Neural cell (in vitro differentiated cells): ENCODE data around the gene ZNF837. TPM values are rescaled to one million over a fixed set of nuclear protein-coding genes. Genes with fewer than 3 reads are reported as not detected.

Experiments
- H2AFZ ChIP-seq: fragments of 200-600, 300-800 bp; sonication (generic), shearing (Covaris generic); 2 replicates; pipeline ENCODE4 v1.6.0; 2014; ENCODE audit warnings: low read depth, mild to moderate bottlenecking, antibody characterized with exemption, low read length, moderate library complexity
- H3F3A ChIP-seq: fragments of 200-600 bp; shearing (Covaris generic); 2 replicates; pipeline ENCODE4 v1.6.1; 2016; ENCODE audit warnings: mild to moderate bottlenecking, moderate library complexity, mixed read lengths, antibody characterized with exemption, low read length; ENCODE audit not compliant: insufficient read depth, poor library complexity, severe bottlenecking
- H3K27ac ChIP-seq: fragments of 200-600, 300-800 bp; sonication (generic), shearing (Covaris generic); 2 replicates; pipeline ENCODE4 v1.5.1; 2014; ENCODE audit warnings: mild to moderate bottlenecking, low read length, moderate library complexity
- H3K27me3 ChIP-seq: fragments of 300-800, 200-600 bp; sonication (generic), shearing (Covaris generic); 2 replicates; pipeline ENCODE4 v1.6.0; 2014; ENCODE audit warnings: mild to moderate bottlenecking, low read depth, low read length, moderate library complexity; ENCODE audit not compliant: insufficient read depth
- H3K36me3 ChIP-seq: fragments of 300-800, 200-600 bp; sonication (generic), shearing (Covaris generic); 2 replicates; pipeline ENCODE4 v1.5.1; 2014; ENCODE audit warnings: mild to moderate bottlenecking, antibody characterized with exemption, low read length, moderate library complexity; ENCODE audit not compliant: insufficient read depth
- H3K4me2 ChIP-seq: fragments of 300-800, 200-600 bp; sonication (generic), shearing (Covaris generic); 2 replicates; pipeline ENCODE4 v1.6.0; 2014; ENCODE audit warnings: mild to moderate bottlenecking, low read length
- H3K4me3 ChIP-seq: fragments of 300-800, 200-600 bp; sonication (generic), shearing (Covaris generic); 2 replicates; pipeline ENCODE4 v1.5.1; 2014; ENCODE audit warnings: mild to moderate bottlenecking, low read length, moderate library complexity
- H3K79me2 ChIP-seq: fragments of 200-600 bp; shearing (Covaris generic); replicated peaks from 2 replicates; pipeline ENCODE4 v1.6.0; 2014; ENCODE audit warnings: mild to moderate bottlenecking, low read length, moderate library complexity; ENCODE audit not compliant: insufficient read depth
- H3K9ac ChIP-seq: fragments of 300-800, 200-600 bp; sonication (generic), shearing (Covaris generic); 2 replicates; pipeline ENCODE4 v1.6.1; 2016; ENCODE audit warnings: mild to moderate bottlenecking, low read length, mixed read lengths
- H3K9me2 ChIP-seq: fragments of 200-600 bp; shearing (Covaris generic); 2 replicates; pipeline ENCODE4 v1.6.1; 2016; ENCODE audit warnings: mild to moderate bottlenecking, low read length, mixed read lengths; ENCODE audit not compliant: insufficient read depth
- H3K9me3 ChIP-seq: fragments of 200-600, 300-800 bp; sonication (generic), shearing (Covaris generic); 2 replicates; pipeline ENCODE4 v1.6.1; 2016; ENCODE audit warnings: mild to moderate bottlenecking, mixed run types, low read length, moderate library complexity, mixed read lengths
- H4K20me1 ChIP-seq: fragments of 200-600 bp; shearing (Covaris generic); 2 replicates; pipeline ENCODE4 v1.6.1; 2016; ENCODE audit warnings: mild to moderate bottlenecking, mixed run types; ENCODE audit not compliant: insufficient read depth
- EP300 ChIP-seq: fragments of 450-650 bp; conservative IDR thresholded peaks from 2 replicates; pipeline ENCODE4 v1.6.1; 2014; ENCODE audit warnings: antibody characterized with exemption, mild to moderate bottlenecking, moderate library complexity; ENCODE audit not compliant: poor library complexity, severe bottlenecking
- EZH2 ChIP-seq: fragments of 200-600, 300-800 bp; shearing (Covaris generic), sonication (generic); IDR thresholded peaks from 2 replicates; pipeline ENCODE4 v1.6.1; 2014; ENCODE audit warnings: antibody characterized with exemption, low read length, borderline replicate concordance, mild to moderate bottlenecking; ENCODE audit not compliant: insufficient read depth, poor library complexity, severe bottlenecking
- MXI1 ChIP-seq: fragments of 450-650 bp; conservative IDR thresholded peaks from 2 replicates; pipeline ENCODE4 v1.6.1; 2014; ENCODE audit warnings: antibody characterized with exemption, mild to moderate bottlenecking; ENCODE audit not compliant: poor library complexity, severe bottlenecking
- POLR2AphosphoS5 ChIP-seq: IDR thresholded peaks from 2 replicates; pipeline ENCODE4 v1.6.1; 2012
- RAD21 ChIP-seq: fragments of 450-650 bp; conservative IDR thresholded peaks from 2 replicates; pipeline ENCODE4 v1.6.1; 2014; ENCODE audit warnings: antibody characterized with exemption, mild to moderate bottlenecking, moderate library complexity
- SMC3 ChIP-seq: fragments of 450-650 bp; conservative IDR thresholded peaks from 2 replicates; pipeline ENCODE4 v1.6.1; 2014; ENCODE audit warnings: antibody characterized with exemption, mild to moderate bottlenecking, moderate library complexity; ENCODE audit not compliant: poor library complexity
- TAF1 ChIP-seq: IDR thresholded peaks from 2 replicates; pipeline ENCODE4 v1.6.1; 2012; ENCODE audit warnings: low read depth
- polyA plus RNA-seq: library from polyadenylated mRNA; depleted of rRNA; stranded (reverse); fragments of >200 nt; gene quantifications from 2 replicates; pipeline ENCODE4 v1.2.3, GENCODE V29; 2014
- TF ChIP-seq, protein P1 (sequence below): IDR thresholded peaks from 2 replicates; pipeline ENCODE4 v1.6.1; 2012; ENCODE audit warnings: borderline replicate concordance
- TF ChIP-seq, protein P2 (sequence below): fragments of 450-650 bp; IDR thresholded peaks from 2 replicates; pipeline ENCODE4 v1.5.1; 2014; ENCODE audit warnings: antibody characterized with exemption, mild to moderate bottlenecking, moderate library complexity; ENCODE audit not compliant: poor library complexity, severe bottlenecking

Gene ZNF837
- polyA plus RNA-seq, 1 donor from 2014 or later = 4.5 TPM

DNA sequence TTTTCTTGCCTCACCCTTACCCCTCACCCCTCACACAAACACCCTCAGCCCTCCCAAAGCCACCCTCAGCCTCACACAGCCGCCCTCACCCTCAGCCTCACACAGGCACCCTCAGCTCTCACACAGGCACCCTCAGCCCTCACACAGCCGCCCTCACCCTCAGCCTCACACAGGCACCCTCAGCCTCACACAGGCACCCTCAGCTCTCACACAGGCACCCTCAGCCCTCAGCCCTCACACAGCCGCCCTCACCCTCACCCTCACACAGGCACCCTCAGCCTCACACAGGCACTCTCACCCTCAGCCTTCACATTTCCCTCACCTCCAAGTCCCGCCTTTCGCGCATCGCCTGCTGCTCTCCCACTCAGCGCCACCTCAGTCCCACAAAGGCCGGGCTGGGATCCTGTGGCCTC is 54.3 kb downstream of the ZNF837 start:
- no peaks in the 10 kb centered on the region for H3K9me2 ChIP-seq
- peak overlapping the region; percentile 71 for H2AFZ ChIP-seq
- no peak for TF ChIP-seq MXI1
- peak; percentile 89 for TF ChIP-seq POLR2AphosphoS5
- TF ChIP-seq, protein P1, sequence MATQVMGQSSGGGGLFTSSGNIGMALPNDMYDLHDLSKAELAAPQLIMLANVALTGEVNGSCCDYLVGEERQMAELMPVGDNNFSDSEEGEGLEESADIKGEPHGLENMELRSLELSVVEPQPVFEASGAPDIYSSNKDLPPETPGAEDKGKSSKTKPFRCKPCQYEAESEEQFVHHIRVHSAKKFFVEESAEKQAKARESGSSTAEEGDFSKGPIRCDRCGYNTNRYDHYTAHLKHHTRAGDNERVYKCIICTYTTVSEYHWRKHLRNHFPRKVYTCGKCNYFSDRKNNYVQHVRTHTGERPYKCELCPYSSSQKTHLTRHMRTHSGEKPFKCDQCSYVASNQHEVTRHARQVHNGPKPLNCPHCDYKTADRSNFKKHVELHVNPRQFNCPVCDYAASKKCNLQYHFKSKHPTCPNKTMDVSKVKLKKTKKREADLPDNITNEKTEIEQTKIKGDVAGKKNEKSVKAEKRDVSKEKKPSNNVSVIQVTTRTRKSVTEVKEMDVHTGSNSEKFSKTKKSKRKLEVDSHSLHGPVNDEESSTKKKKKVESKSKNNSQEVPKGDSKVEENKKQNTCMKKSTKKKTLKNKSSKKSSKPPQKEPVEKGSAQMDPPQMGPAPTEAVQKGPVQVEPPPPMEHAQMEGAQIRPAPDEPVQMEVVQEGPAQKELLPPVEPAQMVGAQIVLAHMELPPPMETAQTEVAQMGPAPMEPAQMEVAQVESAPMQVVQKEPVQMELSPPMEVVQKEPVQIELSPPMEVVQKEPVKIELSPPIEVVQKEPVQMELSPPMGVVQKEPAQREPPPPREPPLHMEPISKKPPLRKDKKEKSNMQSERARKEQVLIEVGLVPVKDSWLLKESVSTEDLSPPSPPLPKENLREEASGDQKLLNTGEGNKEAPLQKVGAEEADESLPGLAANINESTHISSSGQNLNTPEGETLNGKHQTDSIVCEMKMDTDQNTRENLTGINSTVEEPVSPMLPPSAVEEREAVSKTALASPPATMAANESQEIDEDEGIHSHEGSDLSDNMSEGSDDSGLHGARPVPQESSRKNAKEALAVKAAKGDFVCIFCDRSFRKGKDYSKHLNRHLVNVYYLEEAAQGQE = no peak
- TF ChIP-seq, protein P2, sequence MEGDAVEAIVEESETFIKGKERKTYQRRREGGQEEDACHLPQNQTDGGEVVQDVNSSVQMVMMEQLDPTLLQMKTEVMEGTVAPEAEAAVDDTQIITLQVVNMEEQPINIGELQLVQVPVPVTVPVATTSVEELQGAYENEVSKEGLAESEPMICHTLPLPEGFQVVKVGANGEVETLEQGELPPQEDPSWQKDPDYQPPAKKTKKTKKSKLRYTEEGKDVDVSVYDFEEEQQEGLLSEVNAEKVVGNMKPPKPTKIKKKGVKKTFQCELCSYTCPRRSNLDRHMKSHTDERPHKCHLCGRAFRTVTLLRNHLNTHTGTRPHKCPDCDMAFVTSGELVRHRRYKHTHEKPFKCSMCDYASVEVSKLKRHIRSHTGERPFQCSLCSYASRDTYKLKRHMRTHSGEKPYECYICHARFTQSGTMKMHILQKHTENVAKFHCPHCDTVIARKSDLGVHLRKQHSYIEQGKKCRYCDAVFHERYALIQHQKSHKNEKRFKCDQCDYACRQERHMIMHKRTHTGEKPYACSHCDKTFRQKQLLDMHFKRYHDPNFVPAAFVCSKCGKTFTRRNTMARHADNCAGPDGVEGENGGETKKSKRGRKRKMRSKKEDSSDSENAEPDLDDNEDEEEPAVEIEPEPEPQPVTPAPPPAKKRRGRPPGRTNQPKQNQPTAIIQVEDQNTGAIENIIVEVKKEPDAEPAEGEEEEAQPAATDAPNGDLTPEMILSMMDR = no peak
- no peak for TF ChIP-seq EP300
- no peak for TF ChIP-seq RAD21
- TF ChIP-seq SMC3 = no peak
- no peak for TF ChIP-seq EZH2
- no peak for TF ChIP-seq TAF1
- peak overlapping the region; percentile 77 for H3K4me3 ChIP-seq
- H3K9ac ChIP-seq = peak overlapping the region; percentile 91
- peaks cover 43% of the 10 kb centered on the region for H3K79me2 ChIP-seq
- H3K36me3 ChIP-seq = no peaks in the 10 kb centered on the region
- H3K9me3 ChIP-seq = no peaks in the 10 kb centered on the region
- H3F3A ChIP-seq = no peaks in the 10 kb centered on the region
- no peaks in the 10 kb centered on the region for H4K20me1 ChIP-seq
- peak overlapping the region; percentile 95 for H3K4me2 ChIP-seq
- H3K27ac ChIP-seq = peak overlapping the region; percentile 92
- no peaks in the 10 kb centered on the region for H3K27me3 ChIP-seq

DNA sequence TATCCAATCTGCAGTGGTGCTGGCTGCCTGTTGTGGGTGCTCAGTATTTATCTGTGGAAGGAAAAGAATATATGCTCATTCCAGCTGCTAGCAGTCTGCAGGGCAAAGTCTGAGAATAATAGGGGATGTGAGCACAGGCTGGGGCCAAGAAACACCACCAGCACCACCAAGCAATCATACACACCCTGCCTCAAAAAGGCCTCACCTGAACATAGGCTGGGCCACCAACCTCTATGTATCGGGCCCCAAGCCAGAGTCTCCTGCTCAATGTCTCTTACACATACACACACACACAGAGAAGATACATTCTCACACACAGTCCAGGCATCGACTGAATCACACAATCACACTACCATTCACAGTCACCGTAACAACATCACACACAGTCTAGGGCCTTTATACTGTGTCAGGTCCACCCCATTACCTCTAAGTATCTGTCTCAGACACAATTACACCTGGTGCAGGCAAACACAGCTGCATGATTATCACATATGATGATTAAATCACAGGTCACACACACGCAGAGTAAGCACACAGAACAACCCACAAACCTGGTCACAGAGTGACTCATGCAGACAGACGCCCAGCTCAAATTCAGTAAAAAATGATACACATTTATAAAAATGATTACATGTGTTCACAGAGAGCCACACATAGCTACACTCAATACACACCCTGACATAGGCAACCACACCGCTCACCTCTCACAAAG is 55.4 kb downstream of the ZNF837 start:
- Histone ChIP-seq H3K9me2 (no peaks in the 10 kb centered on the region), H3K4me2 (peak overlapping the region; percentile 95), H3K9me3 (no peaks in the 10 kb centered on the region), H3K27ac (peak overlapping the region; percentile 92), H4K20me1 (no peaks in the 10 kb centered on the region), H2AFZ (no peak overlapping the region), H3K36me3 (no peaks in the 10 kb centered on the region), H3F3A (no peaks in the 10 kb centered on the region), H3K9ac (peak overlapping the region; percentile 91), H3K79me2 (peaks cover 43% of the 10 kb centered on the region), H3K27me3 (no peaks in the 10 kb centered on the region), H3K4me3 (peak overlapping the region; percentile 77)
- TF ChIP-seq MXI1 (no peak), TAF1 (no peak), EZH2 (no peak), EP300 (no peak), POLR2AphosphoS5 (no peak), SMC3 (no peak), RAD21 (no peak)
- TF ChIP-seq, protein P2 = no peak
- TF ChIP-seq, protein P1 = no peak
